ENCODE measurements around the gene TSNAX. TPM values are rescaled to one million over a fixed set of nuclear protein-coding genes. Genes with fewer than 3 reads are reported as not detected.

Gene TSNAX, protein sequence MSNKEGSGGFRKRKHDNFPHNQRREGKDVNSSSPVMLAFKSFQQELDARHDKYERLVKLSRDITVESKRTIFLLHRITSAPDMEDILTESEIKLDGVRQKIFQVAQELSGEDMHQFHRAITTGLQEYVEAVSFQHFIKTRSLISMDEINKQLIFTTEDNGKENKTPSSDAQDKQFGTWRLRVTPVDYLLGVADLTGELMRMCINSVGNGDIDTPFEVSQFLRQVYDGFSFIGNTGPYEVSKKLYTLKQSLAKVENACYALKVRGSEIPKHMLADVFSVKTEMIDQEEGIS
- total RNA-seq (10 to 100 TPM; 33.3 to 41.1 TPM), polyA plus RNA-seq (10 to 100 TPM; 11.4 to 31.7 TPM)
- long read RNA-seq, donor 1, transcript TSNAX-201 (6 exons, 2,650 nt): major isoform, 17 of 22 reads
- long read RNA-seq, donor 1, partial matches to known transcripts: 5 of 22 reads
- long read RNA-seq, donor 1, other reads (novel, unspliced or antisense): 0 of 22 reads
- long read RNA-seq, donor 2, partial matches to known transcripts: 0 of 4 reads
- long read RNA-seq, donor 2, other reads (novel, unspliced or antisense): 0 of 4 reads
- long read RNA-seq, donor 3, transcript TSNAX-201 (6 exons, 2,650 nt): major isoform, 8 of 9 reads
- long read RNA-seq, donor 3, partial matches to known transcripts: 0 of 9 reads
- long read RNA-seq, donor 3, other reads (novel, unspliced or antisense): 0 of 9 reads
- long read RNA-seq, donor 4, partial matches to known transcripts: 0 of 4 reads
- long read RNA-seq, donor 4, other reads (novel, unspliced or antisense): 0 of 4 reads
- long read RNA-seq, donor 5, transcript TSNAX-201 (6 exons, 2,650 nt): major isoform, 9 of 36 reads
- long read RNA-seq, donor 5, partial matches to known transcripts: 27 of 36 reads
- long read RNA-seq, donor 5, other reads (novel, unspliced or antisense): 0 of 36 reads

DNA sequence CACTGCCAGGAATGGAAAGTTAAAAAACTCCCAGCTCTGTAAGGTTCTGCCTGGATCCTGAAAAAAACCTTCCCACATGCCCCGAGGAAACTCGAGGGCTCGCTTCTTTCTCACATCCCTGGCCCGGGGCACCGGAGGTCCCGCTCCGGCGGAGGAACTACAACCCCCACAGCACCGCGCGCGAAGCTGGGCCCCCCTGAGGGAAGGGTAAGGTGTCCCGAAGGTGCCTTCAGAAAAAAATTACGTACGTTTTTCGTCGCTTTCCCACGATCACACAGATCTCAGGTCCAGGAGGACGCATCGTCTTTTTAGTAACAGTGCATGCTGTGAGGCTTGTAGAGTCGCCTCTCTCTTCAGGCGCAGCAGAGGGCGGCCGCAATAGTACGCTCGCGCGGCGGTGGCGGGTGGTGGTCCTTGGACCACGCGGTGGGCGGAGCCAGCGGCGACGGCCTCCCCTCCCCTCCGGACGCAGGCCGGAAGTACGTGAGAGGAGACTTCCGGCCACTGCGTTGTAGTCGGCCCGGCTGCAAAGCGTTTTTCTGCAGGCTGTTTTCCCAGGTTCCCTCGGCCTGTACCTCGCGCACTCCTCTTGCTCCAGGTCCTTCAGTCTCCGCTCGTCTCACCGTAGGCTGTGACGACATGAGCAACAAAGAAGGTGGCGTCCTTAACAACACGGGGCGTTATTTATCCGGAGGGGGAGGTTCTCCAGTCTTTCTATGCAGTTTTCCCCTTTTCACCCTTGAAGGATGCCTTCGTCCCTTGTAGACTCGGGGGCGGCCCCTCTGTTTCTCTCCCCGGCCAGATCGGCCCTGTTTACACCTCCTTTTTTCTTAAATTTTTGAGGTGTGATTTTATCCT, at the start of gene TSNAX:
Gene TSNAX, plus strand, starts transcription at position 498 of the 858 bp plus-strand sequence. Its CDS starts 142 bp downstream, at position 640.
- no peaks in the 10 kb centered on the region for H3K27me3 ChIP-seq (ENCODE audit: control insufficient read depth in 3 of 3, insufficient read depth in 3 of 3, low read length in 2 of 3)
- H3K27ac ChIP-seq (ENCODE audit: low read depth in 1 of 2, low read length in 1 of 2): peak within 1 kb of the TSS; percentile 90 to 98
- TF ChIP-seq, protein P1, sequence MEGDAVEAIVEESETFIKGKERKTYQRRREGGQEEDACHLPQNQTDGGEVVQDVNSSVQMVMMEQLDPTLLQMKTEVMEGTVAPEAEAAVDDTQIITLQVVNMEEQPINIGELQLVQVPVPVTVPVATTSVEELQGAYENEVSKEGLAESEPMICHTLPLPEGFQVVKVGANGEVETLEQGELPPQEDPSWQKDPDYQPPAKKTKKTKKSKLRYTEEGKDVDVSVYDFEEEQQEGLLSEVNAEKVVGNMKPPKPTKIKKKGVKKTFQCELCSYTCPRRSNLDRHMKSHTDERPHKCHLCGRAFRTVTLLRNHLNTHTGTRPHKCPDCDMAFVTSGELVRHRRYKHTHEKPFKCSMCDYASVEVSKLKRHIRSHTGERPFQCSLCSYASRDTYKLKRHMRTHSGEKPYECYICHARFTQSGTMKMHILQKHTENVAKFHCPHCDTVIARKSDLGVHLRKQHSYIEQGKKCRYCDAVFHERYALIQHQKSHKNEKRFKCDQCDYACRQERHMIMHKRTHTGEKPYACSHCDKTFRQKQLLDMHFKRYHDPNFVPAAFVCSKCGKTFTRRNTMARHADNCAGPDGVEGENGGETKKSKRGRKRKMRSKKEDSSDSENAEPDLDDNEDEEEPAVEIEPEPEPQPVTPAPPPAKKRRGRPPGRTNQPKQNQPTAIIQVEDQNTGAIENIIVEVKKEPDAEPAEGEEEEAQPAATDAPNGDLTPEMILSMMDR (IDR thresholded peaks at IDR 0.05; ENCODE audit: control extremely low read depth, extremely low read depth): no peak
- peaks cover 4 to 17% (median 13%) of the 10 kb centered on the region in 5 donors for H3K4me1 ChIP-seq (ENCODE audit: control insufficient read depth in 5 of 5, insufficient read depth in 5 of 5, low read length in 5 of 5)
- no peaks in the 10 kb centered on the region for H3K9me3 ChIP-seq (ENCODE audit: control insufficient read depth in 4 of 4, insufficient read depth in 3 of 4, low read length in 3 of 4)
- H3K4me3 ChIP-seq: peak within 1 kb of the TSS; percentile 94
- ATAC-seq (ENCODE audit: insufficient read depth, low FRiP score) (peak; percentile 98), DNase-seq (peak; percentile 95 to 98 (median 95))
- peak within 1 kb of the TSS; percentile 97 to 100 for H3K9ac ChIP-seq (ENCODE audit: insufficient read depth in 1 of 2, low read length in 2 of 2)
- H3K36me3 ChIP-seq (ENCODE audit: control insufficient read depth in 4 of 4, insufficient read depth in 4 of 4, low read length in 4 of 4): peaks cover 0 to 14% (median 4%) of the 10 kb centered on the region in 4 donors
- 0 to 1% methylated on average over 61 of the region's 61 CpGs for WGBS, 2 donors

DNA sequence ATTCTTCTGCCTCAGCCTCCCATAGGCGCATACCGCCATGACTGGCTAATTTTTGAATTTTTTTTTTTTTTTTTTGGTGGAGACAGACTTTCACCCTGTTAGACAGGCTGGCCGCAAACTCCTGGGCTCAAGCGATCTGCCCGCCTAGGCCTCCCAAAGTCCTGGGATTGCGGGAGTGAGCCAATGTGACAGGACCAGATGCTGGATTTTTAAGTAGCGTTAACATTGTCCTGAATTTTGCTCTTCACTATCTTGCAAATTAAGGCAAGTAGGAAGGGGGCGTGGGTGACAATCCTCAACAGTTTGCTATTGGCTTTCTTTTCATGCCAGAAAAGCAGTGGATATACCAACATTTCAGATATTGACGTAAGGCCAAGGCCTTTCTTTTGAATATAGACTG, 49.7 kb upstream of the TSNAX start:
- DNase-seq: no peak
- no peak overlapping the region for H3K27ac ChIP-seq (ENCODE audit: low read depth in 1 of 2, low read length in 1 of 2)
- WGBS, 2 donors: 96 to 97% methylated on average over 9 of the region's 9 CpGs
- no peaks in the 10 kb centered on the region for H3K36me3 ChIP-seq (ENCODE audit: control insufficient read depth in 4 of 4, insufficient read depth in 4 of 4, low read length in 4 of 4)
- no peak overlapping the region for H3K9ac ChIP-seq (ENCODE audit: insufficient read depth in 1 of 2, low read length in 2 of 2)
- H3K27me3 ChIP-seq (ENCODE audit: control insufficient read depth in 3 of 3, insufficient read depth in 3 of 3, low read length in 2 of 3): peaks cover 0 to 2% (median 0%) of the 10 kb centered on the region in 3 donors
- H3K9me3 ChIP-seq (ENCODE audit: control insufficient read depth in 4 of 4, insufficient read depth in 3 of 4, low read length in 3 of 4): no peaks in the 10 kb centered on the region
- H3K4me1 ChIP-seq (ENCODE audit: control insufficient read depth in 5 of 5, insufficient read depth in 5 of 5, low read length in 5 of 5): no peaks in the 10 kb centered on the region
- H3K4me3 ChIP-seq: no peak overlapping the region
- ATAC-seq (ENCODE audit: insufficient read depth, low FRiP score): no peak
- TF ChIP-seq, protein P1 (IDR thresholded peaks at IDR 0.05; ENCODE audit: control extremely low read depth, extremely low read depth): no peak

DNA sequence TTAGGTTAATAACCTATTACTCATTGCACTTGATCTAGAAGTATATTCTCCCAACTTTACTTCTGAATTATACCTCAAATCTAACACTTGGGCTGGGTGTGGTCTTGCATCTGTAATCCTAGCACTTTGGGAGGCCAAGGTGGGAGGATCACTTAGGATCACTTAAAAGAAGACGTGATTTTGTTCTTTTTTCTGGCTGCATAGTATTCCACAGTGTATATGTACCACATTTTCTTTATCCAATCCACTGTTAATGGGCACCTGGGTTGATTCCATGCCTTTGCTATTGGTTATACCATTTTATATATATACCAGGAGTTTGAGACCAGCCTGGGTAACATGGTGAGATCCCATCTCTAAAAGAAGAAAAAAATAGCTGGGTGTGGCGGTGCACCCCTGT, 48.5 kb upstream of the TSNAX start:
- H3K27me3 ChIP-seq (ENCODE audit: control insufficient read depth in 3 of 3, insufficient read depth in 3 of 3, low read length in 2 of 3): no peaks in the 10 kb centered on the region
- no peaks in the 10 kb centered on the region for H3K4me1 ChIP-seq (ENCODE audit: control insufficient read depth in 5 of 5, insufficient read depth in 5 of 5, low read length in 5 of 5)
- no peak for DNase-seq
- TF ChIP-seq, protein P1 (IDR thresholded peaks at IDR 0.05; ENCODE audit: control extremely low read depth, extremely low read depth): no peak
- ATAC-seq (ENCODE audit: insufficient read depth, low FRiP score): no peak
- no peaks in the 10 kb centered on the region for H3K9me3 ChIP-seq (ENCODE audit: control insufficient read depth in 4 of 4, insufficient read depth in 3 of 4, low read length in 3 of 4)
- no peak overlapping the region for H3K27ac ChIP-seq (ENCODE audit: low read depth in 1 of 2, low read length in 1 of 2)
- H3K9ac ChIP-seq (ENCODE audit: insufficient read depth in 1 of 2, low read length in 2 of 2): no peak overlapping the region
- H3K4me3 ChIP-seq: no peak overlapping the region
- no peaks in the 10 kb centered on the region for H3K36me3 ChIP-seq (ENCODE audit: control insufficient read depth in 4 of 4, insufficient read depth in 4 of 4, low read length in 4 of 4)
- 97 to 99% methylated on average over 2 of the region's 2 CpGs for WGBS, 2 donors

Data from lung (tissue), 16 donors.